Stomach (tissue), 9 donors: Measurements from ENCODE around the gene MAF. TPM values are rescaled to one million over a fixed set of nuclear protein-coding genes. Genes with fewer than 3 reads are reported as not detected.
A peak's percentile ranks its signal among the peaks of the same experiment; 100 is the strongest.

Experiments used
- DNase-seq, 2 donors: peaks; one replicate each; pipeline versions ENCODE4 v3.0.0 to v3.0.0-alpha.2; 2013 to 2019
- H3K27ac ChIP-seq, 5 donors: fragments of 200-600 bp in 4 of 5; sonication (generic) in 4 of 5; one replicate each; pipeline ENCODE4 v1.5.1; 2013 to 2019; ENCODE audit warnings: mild to moderate bottlenecking in 1 of 5, moderate library complexity in 1 of 5
- H3K27me3 ChIP-seq, 3 donors: fragments of 200-600 bp; sonication (generic); one replicate each; pipeline ENCODE4 v1.5.1; 2017 to 2019; ENCODE audit warnings: mixed run types in 1 of 3
- H3K36me3 ChIP-seq, 4 donors: fragments of 200-600 bp; sonication (generic); 1 replicate in 3 of 4; 2 replicates in 1 of 4; pipeline ENCODE4 v1.5.1; 2016 to 2019
- H3K4me1 ChIP-seq, 4 donors: fragments of 200-600 bp; sonication (generic); one replicate each; pipeline ENCODE4 v1.5.1; 2016 to 2019
- H3K4me3 ChIP-seq, 4 donors: fragments of 200-600 bp; sonication (generic) in 3 of 4; one replicate each; pipeline ENCODE4 v1.5.1; 2016 to 2019; ENCODE audit warnings: mild to moderate bottlenecking in 1 of 4
- H3K9me3 ChIP-seq, 4 donors: fragments of 200-600 bp; sonication (generic); one replicate each; pipeline ENCODE4 v1.5.1; 2016 to 2019
- CTCF ChIP-seq, 7 experiments: fragments of 450-650 bp in 4 of 7; fragments of 200-600 bp in 3 of 7; sonication (generic) in 3 of 7; IDR thresholded peaks; one replicate each; pipeline ENCODE4 v1.5.1; 2016 to 2019; ENCODE audit warnings: antibody characterized with exemption in 7 of 7, control low read depth in 2 of 7, mild to moderate bottlenecking in 1 of 7
- EP300 ChIP-seq: sonication (generic); formaldehyde crosslinking; IDR thresholded peaks from one replicate; pipeline ENCODE4 v1.6.1; 2017; ENCODE audit warnings: antibody characterized with exemption
- POLR2A ChIP-seq, 4 donors: fragments of 450-650 bp; IDR thresholded peaks; one replicate each; pipeline ENCODE4 v1.6.1; 2016; ENCODE audit warnings: antibody characterized with exemption in 4 of 4, control low read depth in 2 of 4, mild to moderate bottlenecking in 1 of 4, moderate library complexity in 1 of 4
- POLR2AphosphoS5 ChIP-seq, 3 donors: sonication (generic); formaldehyde crosslinking; IDR thresholded peaks; one replicate each; pipeline ENCODE4 v1.6.1; 2016; ENCODE audit warnings: antibody characterized with exemption in 3 of 3
- WGBS, 5 donors: extraction: QIAGEN DNeasy Blood & Tissue Kit in 3 of 5; methylation state at CpG; one replicate each; pipeline versions ENCODE4 v1.1.5 to v1.1.7; 2013 to 2018; 5-methylcytosine and 5-hydroxymethylcytosine counted together
- intact Hi-C: fragments of 100-400 bp; cut with DNase I; formaldehyde crosslinking; loops from one replicate; pipeline ENCODE4 v1.15.1; 2023; ENCODE audit warnings: low total_unique reads
- polyA plus RNA-seq, 3 donors: library from polyadenylated mRNA; stranded (reverse); fragments of 200-250 nt; gene quantifications; one replicate each; pipeline ENCODE4 v1.2.3, GENCODE V29; 2013
- total RNA-seq, 5 donors: library from RNA; depleted of rRNA; stranded (reverse); fragments of >200 nt; gene quantifications; one replicate each; pipeline versions ENCODE4 v1.1.0 to v1.2.3, GENCODE V29; 2014 to 2016
- donor health status: healthy with polysubstance abuse.
- donor health status: Bipolar disorder and iron deficiency.
- donor health status: healthy.

Gene MAF
- total and polyA plus RNA-seq, 8 donors, result 7.5 to 159 (median 14.2) TPM

- Histone ChIP-seq H3K4me3 (no peak overlapping the region), H3K4me1 (peaks cover 0 to 10% (median 5%) of the 10 kb centered on the region in 4 donors), H3K27ac (no peak overlapping the region), H3K9me3 (no peaks in the 10 kb centered on the region), H3K27me3 (no peaks in the 10 kb centered on the region), H3K36me3 (no peaks in the 10 kb centered on the region)
- intact Hi-C loops, result no loop called here
- TF ChIP-seq EP300 (no peak), POLR2AphosphoS5 (IDR thresholded peaks at IDR 0.05) (no peak), POLR2A (IDR thresholded peaks at IDR 0.05) (no peak), CTCF (IDR thresholded peaks at IDR 0.05) (no peak)
- WGBS, 5 donors, result 75 to 90% (median 79%) methylated on average over 10 of the region's 10 CpGs
- DNase-seq, result no peak
These were observed 26.7 kb downstream of the MAF start for GRCh38 chr16:79573884-79574283.

- H3K4me1 ChIP-seq, result peaks cover 0 to 10% (median 5%) of the 10 kb centered on the region in 4 donors
- no peak for DNase-seq
- no peak overlapping the region for H3K4me3 ChIP-seq
- TF ChIP-seq CTCF (IDR thresholded peaks at IDR 0.05), result no peak
- TF ChIP-seq EP300, result no peak
- no peak for TF ChIP-seq POLR2AphosphoS5 (IDR thresholded peaks at IDR 0.05)
- no peak for TF ChIP-seq POLR2A (IDR thresholded peaks at IDR 0.05)
- H3K9me3 ChIP-seq, result no peaks in the 10 kb centered on the region
- WGBS, 5 donors, result 46 to 89% (median 73%) methylated on average over 2 of the region's 2 CpGs
- H3K36me3 ChIP-seq, result no peaks in the 10 kb centered on the region
- no peak overlapping the region for H3K27ac ChIP-seq
- no peaks in the 10 kb centered on the region for H3K27me3 ChIP-seq
- intact Hi-C loops, result no loop called here
These were observed 27.5 kb downstream of the MAF start for GRCh38 chr16:79573071-79573470.

- Histone ChIP-seq H3K27me3 (no peaks in the 10 kb centered on the region), H3K4me1 (peaks cover 0 to 10% (median 5%) of the 10 kb centered on the region in 4 donors), H3K36me3 (no peaks in the 10 kb centered on the region), H3K4me3 (no peak overlapping the region), H3K27ac (no peak overlapping the region), H3K9me3 (no peaks in the 10 kb centered on the region)
- no peak for DNase-seq
- intact Hi-C loops, result no loop called here
- TF ChIP-seq EP300, result no peak
- no peak for TF ChIP-seq POLR2AphosphoS5 (IDR thresholded peaks at IDR 0.05)
- no peak for TF ChIP-seq POLR2A (IDR thresholded peaks at IDR 0.05)
- TF ChIP-seq CTCF (IDR thresholded peaks at IDR 0.05), result no peak
- WGBS, 5 donors, result 58 to 73% (median 67%) methylated on average over 9 of the region's 9 CpGs
These were observed 28.5 kb downstream of the MAF start for GRCh38 chr16:79571903-79572535.

- H3K4me1 ChIP-seq, result peaks cover 0 to 10% (median 5%) of the 10 kb centered on the region in 4 donors
- no peaks in the 10 kb centered on the region for H3K27me3 ChIP-seq
- 42 to 51% (median 46%) methylated on average over 8 of the region's 8 CpGs for WGBS, 5 donors
- H3K36me3 ChIP-seq, result no peaks in the 10 kb centered on the region
- no peak overlapping the region for H3K27ac ChIP-seq
- TF ChIP-seq POLR2AphosphoS5 (IDR thresholded peaks at IDR 0.05) (no peak), POLR2A (IDR thresholded peaks at IDR 0.05) (no peak), EP300 (no peak), CTCF (IDR thresholded peaks at IDR 0.05) (no peak)
- intact Hi-C loops, result no loop called here
- no peaks in the 10 kb centered on the region for H3K9me3 ChIP-seq
- peak in 1 of 2 donors; percentile 64 for DNase-seq
- peak overlapping the region in 3 of 4 donors; percentile 10 to 18 (median 15) for H3K4me3 ChIP-seq
These were observed 29.3 kb downstream of the MAF start for GRCh38 chr16:79571065-79571902.
